HG02981 (cell line): ENCODE data around the gene REPS2.

ENCODE experiments used
- ATAC-seq: cut with Tn5 transposase; IDR thresholded peaks from one replicate; pipeline ENCODE4 v1.9.1; 2021; ENCODE audit warnings: mild to moderate bottlenecking, moderate library complexity; ENCODE audit not compliant: unreplicated experiment

The REPS2 gene

DNA sequence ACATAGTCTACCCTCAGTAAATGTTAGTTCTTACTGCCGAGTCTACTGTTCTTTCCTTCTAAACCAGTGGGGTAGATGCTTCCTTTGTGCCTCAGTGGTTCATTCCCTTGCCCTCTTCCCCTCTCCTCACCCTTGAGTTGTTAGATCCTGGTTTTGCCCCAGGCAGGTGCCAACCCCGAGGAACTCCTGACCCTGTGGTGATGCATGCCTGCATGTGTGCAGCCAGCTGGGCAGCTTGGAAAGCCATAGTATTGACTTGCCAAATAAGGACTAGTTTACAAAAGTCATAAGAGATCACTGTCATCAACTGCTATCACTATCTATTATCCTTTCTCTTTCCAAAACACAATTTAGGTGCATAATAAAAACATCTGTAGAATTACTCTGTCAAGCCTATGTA lies 50.9 kb downstream of the REPS2 start:
- no peak for ATAC-seq

DNA sequence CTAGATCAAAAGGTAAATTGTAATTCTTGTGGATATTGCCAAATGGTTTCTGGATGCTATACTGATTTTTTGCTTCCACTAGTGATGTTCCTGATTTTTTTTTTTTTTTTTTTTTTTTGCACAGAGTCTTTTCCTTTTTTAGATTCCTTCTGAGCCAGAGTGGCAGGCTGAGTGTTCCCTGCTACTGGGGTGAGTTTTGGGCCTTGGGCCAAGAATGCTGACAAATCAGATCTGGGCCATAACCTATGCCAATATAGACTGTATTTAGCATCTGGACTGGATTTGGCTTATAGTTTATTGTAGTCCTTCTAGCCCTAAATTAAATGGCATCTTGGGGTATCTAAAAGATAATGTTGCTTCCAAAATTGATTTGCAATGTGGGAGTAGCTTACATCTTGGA lies 52.8 kb downstream of the REPS2 start:
- ATAC-seq, result no peak

DNA sequence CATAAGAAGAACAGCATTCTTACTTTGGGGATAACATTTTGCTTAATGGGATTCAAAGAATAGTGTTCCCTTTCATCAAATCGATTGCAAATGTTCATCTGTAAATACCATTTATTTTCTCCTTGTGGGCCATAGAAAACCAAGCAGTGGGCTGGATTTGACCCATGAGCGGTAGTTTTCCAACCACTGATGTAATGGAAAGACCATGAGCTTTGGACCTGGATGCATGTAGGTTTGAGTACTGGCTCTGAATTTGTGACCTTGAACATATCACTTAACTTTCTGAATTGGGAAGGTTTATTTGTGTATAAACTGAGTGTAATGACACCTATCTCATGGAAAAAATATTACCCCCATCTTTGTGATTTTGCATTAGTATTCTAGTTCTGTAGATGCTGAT lies 54.3 kb downstream of the REPS2 start:
- no peak for ATAC-seq

DNA sequence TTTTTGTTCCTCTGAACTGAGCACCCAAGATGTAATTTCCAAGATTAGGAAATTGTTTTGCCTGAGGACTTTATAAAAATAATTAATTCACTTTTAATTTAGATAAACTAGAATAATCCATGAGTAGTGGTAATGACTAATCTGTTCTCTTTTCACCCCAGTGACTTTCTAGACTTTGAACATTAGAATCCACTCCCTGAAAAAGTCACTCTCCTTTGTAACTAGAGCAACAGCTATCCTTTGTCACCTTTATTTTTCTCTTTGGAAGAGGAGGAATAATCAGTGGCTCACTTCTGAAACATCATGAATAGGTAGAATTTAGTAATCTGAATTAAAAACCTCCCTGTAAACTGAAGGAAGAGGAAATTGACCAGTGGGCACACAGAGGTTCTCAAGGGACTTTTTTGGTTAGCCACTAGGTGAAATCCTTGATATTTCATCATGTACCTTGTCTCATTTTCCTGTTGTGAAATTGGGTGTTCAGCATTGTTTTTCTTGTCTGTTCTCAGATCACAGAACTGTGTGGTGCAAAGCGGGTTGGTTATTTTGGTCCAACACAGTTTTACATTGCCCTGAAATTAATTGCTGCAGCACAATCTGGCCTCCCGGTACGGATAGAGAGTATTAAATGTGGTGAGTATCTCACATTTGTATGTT lies 59.4 kb downstream of the REPS2 start:
- no peak for ATAC-seq

DNA sequence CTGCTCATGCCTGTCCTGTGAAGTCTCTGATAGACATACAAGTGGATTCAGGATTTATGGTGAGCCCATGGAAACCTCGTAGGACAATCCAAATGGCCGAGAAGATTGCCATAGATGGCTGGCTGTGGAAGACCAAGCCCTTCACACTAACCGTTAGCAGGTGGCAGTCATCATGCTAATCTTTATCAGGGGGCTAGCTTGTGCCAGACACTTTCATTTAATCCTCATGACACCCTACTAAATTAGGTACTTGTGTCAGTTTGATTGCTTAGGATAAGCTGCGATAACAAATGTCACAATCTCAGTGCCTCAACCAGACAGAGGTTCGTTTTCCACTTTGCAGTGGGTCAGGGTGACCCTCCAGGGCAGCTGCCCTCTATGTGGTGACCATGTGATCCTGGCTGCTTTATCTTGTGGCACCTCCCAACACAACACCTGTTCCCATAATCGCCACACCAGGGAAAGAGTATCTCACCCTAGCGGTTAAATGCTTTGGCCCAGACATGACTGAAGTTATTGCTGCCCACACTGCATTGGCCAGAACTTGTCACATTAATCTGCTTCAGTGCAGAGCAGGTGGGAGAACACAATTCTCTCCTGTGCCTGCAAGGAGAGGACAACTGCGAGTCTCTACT lies 60.8 kb downstream of the REPS2 start:
- ATAC-seq, result no peak

DNA sequence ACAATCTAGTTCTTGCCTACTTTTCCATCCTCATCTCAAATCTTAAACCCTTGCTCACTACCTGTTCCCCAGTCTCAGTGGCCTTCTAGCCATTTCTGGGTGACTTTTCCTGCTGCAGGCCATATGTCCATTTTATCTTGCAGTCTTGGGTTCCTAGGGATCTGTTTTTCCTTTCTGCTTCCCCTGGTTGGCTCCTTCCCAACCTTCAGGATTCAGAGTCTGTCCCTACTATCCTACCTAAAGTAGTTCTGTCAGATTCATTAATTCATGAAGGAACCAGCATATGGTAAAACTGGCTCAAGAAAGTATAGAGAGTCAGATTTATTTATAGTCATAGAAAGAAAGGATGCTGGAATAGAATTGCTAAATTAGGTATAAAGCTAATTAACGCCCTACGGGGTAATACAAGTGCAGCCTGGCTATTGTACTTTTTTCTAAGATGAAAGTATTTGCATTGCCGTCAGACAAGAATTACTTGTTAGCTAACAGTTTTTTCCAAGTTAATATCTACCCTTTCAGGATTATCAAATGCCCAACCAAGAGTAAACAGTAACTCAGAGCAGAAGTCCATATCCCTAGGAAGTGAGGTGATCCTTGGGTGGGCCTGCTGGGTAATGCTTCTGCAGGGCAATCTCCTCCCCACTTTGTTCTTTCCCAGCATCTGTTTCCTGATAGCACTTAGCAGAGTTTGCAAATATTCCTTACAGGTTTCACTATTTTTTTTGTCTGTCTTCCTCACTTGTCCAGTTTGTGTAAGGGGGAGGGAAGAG lies 63.6 kb downstream of the REPS2 start:
- ATAC-seq, result no peak

DNA sequence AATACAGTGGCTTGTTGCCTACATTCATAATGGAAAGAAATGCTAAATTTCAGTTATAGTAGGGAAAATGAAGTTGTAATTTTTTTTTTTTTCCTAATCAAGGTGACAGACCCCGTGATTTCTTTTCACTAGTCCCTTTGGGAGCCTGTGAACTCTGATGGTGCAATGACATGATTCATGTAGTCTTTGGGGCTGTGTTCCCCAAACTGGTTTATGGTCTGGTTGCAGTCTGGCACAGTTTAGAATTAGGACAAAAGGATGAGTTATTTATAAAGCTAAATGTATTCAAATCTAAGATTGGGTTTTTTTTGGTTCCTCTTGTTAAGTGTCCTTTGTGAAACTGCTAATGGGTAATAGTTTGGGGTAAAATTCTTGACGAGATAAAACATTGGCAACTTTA lies 66.0 kb downstream of the REPS2 start:
- no peak for ATAC-seq

DNA sequence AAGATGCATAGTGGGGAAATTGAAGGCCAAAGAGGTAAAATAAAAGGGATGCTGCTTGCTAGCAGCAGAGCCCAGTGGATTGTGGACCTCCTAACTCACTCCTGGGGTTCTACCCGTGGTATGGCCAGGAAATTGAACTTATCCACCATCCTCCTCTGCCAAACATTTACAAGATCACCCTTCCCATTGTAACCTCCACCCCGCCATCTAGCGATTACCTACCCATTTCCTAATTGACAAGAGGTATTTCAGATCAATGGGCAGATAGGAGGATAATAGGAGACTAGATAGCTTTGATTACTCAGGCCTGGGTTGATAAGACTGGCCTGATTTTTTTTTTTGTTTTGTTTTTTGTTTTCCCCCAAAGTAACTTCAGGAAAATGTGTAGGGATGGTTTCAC lies 67.8 kb downstream of the REPS2 start:
- ATAC-seq, result no peak

DNA sequence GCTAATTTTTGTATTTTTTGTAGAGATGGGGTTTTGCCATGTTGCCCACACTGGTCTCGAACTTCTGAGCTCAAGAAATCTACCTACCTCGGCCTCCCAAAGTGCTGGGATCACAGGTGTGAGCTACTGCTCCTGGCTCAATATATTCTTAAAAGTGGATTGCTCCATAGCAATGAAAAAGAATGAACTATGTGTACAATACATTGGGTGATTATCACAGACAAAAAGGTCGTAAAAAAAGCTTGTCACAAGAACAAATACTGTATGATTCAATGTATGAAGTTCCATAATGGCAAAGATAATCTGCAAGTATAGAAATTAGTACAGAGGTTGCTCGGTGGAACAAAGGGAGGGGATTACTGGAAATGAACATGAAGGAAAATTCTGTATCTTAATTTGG lies 70.7 kb downstream of the REPS2 start:
- ATAC-seq, result no peak

DNA sequence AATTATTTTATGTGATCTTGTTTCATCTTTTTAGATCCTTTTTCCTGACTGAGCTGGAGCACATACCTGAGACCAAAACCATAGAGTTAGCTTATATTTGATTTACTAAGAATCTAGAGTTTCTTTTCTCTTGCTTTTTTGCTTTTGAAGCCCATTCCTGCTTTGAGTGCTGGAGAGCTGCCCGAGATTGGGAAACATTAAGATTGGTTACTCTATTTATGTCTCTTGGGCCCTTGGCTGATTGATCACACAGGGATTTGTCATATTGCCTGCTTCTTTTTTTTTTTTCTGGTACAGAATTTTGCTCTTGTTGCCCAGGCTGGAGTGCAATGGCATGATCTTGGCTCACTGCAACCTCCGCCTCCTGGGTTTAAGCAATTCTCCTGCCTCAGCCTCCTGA lies 73.9 kb downstream of the REPS2 start:
- no peak for ATAC-seq

DNA sequence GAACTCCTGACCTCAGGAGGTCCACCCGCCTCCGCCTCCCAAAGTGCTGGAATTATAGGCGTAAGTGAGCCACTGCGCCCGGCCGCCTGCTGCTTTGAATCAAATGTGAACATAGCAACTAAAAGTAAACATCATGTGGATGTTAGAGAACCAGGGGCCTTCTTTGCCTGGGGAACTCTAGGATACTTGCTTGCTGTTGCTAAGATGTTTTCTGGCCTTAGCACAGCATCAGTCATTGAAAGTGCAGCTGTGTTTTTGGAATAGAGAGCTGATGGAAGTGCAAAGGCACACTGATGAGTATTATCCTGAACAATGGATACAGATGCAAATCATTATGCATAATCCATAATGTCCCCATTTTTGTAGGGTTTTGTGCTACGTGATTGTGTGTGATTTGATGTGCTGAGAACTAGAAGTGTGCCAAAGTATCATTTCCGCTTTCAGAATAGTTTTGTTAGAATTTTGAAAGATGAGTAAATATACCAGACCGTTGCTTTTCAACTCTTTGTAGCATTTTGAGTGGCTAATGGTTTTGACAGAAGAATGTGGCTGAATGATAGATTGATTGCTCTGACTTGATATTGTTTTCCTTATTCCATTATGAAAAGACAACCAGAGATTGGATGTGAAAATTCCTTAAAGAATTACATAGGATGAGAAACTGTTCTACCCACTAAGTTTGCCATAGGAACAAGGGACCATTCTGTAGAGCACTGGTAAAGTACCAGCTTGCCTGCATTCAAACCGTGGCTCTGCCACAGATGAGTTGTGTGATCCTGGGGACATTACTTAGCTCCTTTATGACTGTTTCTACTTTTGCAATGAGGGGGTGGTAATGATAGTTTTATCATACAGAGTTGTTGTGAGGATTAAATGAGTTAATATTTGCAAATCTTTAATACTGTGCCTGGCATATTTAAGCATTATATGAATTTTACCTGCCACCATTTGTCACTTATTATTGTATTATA lies 74.7 kb downstream of the REPS2 start:
- no peak for ATAC-seq

DNA sequence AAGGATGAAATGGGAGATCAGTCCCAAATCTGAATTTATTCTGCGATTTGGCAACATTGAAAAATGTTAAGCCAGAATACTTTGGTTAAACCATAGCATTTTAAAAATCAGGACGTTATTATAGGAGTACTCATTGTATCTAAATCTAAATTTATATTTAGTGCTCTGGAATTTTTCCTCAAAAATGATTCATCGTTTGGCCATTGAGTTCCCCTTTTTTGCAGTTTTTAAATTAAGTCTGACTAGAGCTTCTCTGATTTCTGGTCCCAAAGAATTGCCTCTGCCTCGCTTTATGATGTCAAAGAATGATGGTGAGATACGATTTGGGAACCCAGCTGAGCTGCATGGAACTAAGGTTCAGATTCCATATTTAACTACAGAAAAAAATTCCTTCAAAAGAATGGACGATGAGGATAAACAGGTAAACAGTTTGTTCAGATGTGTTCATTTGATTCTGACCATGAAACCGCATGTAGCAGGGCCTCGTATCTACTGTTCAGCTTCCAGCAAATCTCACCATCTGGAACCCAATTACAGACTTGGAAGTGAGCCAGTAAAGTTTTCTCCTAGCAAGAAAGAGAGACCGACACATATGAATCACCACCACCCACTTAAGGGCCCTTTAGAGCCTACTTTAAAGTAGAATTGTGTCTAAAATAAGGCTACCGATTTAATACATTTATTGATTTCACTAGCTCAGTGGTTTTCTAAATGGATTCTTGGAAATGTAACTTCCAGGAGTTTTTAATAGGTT lies 75.6 kb downstream of the REPS2 start:
- ATAC-seq, result no peak

DNA sequence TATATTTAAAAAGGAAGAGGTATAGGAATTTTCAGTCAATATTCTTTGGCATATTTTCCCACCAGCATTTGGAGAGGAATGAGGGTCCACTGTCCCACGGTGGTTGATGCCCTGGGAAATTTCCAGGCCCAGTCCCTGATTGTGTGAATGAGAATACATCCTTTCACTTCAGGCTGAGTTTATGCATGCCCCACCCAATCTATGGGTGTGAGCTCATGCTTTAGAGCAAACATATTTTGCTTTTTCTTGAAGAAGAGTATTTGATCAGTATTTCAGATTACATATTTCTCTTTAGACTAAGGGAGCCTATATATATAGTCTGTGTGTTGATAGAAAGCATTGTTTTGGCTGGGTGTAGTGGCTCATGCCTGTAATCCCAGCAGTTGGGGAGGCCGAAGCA lies 77.2 kb downstream of the REPS2 start:
- ATAC-seq, result no peak

DNA sequence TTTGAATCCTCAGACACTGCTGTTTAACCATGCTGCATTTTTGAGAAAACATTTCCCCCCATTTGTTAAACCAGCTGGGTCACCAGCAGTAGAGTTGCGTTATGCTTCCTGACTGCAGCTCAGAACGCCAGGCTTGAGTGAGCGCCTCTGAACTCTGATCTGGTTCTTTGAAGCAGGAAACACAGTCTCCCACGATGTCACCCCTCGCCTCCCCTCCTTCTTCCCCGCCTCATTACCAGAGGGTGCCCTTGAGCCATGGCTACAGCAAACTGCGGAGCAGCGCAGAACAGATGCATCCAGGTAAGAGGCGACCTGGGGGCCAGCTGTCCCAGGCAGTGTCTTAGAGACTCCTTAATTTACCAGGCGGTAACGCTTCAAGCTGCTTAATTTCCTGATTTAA lies 78.4 kb downstream of the REPS2 start:
- ATAC-seq, result no peak

DNA sequence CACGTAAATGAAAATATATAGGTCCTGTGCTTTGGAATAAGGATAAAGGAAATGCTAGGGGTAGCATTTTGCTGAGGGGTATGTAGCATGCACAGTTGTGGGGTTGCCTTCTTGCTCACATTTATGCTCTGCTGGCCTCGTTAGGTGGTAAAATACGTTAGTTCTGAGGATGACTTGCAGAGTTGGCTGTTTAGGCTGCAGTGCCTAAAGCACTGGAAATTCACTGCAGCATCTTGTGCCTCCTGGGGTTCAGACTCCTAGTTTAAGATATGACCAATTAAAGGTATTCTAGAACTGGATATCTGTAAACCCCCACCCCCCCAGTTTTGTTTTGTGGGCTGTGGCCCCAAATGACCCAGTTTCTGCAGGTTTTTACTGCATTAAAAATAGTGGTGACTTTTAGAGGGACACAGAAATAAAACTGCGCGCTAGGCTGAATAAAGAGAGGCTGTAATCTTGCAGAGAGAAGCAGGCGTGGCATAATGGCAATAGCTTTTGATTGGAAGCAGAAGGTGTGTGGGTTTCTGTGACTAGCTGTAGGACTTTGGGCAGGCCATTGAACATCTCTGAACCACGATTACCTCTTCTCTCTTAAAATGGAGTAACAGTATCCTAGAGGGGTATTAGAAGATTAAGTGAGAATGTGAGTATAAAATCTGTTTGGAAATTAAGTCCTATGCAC lies 79.3 kb downstream of the REPS2 start:
- no peak for ATAC-seq

DNA sequence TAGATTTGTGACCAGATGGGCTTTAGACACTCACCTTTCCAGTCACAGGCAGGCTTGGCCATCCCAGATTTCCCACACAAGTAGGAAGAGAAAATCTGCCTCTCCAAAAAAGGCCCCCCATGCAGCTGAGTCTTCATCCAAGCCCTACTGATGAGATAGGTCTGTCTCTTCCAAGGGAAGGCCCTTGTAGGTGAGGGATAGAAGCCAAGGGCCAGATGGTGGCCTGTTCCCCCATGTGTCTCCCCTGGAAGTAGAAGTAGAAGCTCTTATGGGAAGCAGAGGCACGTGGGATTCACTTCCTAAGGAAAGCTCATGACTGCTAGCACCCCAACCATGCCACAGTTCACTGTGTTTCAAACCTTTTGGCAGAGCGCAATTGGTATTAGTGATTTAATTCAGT lies 81.5 kb downstream of the REPS2 start:
- ATAC-seq, result no peak

DNA sequence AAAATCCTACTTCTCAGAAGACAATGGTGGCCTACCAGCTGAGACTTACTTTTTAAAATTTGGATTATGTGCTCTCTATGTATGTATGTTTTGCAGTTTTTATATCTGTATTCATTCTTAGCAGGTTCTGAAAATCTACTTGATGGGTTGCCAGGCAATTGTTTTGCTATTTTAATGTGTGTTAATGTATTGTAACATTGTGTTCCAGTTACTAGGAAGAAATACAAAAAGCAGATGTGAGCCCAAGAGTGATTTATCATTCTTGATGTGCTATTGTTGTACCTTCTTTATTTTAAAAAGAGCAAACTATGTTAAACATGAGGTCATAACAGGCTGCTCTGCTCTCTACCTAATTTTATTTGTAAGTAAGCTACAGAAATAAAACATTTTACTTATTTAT lies 81.9 kb downstream of the REPS2 start:
- no peak for ATAC-seq

DNA sequence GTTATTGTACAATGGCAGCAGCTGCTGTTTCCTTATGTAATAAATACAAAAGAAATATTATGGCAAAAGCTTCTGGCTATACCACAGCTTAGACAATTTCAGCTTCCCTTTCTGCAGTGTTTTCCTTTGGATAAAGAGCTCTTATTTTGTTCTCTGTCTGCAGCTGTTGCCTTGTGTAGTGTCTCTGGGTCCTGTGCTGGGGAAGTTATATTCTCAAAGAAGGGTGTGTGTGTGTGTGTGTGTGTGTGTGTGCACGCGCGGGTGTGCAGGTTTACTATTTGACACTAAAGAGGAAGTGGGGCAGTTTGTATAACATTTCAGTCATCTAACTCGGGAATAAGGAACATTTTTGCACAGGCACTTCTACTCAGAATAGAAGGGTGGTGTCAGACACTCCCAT lies 83.6 kb downstream of the REPS2 start:
- ATAC-seq, result no peak

DNA sequence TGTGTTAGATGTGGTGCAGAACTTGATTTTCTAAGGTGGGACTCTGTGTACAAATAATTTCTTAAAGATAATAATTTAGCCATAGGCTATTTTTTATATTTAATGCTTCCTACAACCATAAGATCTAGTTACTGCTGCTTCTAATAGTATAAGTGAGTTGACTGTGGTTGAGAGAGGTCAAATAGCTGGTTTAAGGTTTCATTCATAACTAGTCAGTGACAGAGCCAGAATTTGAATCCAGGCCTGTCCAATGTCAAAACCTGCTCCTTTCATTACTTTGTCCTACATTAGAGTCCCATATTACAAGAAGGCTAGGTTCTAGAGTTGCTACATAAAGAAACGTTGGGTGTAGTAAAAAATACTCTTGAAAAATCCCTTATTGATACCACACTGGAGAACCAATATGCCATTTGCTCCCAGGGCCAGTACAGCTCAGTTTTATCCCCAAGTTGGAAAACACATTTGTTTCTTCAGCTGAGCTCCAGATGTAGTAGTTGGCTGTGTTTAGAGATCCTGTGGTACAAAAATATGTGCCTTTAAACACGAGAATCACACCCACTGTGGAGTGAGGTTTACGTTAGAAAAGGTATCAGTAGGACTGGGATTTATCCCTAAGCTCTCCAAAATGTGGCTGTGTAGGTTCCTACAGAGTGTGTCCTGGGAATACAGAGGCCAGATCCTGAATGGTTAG lies 84.3 kb downstream of the REPS2 start:
- ATAC-seq, result no peak
